Parathyroid adenoma (tissue), 2 donors: ENCODE data around the gene ADARB2.

ENCODE experiments used
- H2AFZ ChIP-seq: fragments of 300-600 bp; sonication (generic); one replicate; pipeline ENCODE4 v1.7.0; 2017; ENCODE audit warnings: antibody characterized with exemption, mild to moderate bottlenecking
- H3K27ac ChIP-seq: fragments of 300-600 bp; sonication (generic); one replicate; pipeline ENCODE4 v1.7.0; 2017
- H3K27me3 ChIP-seq: fragments of 300-600 bp; sonication (generic); one replicate; pipeline ENCODE4 v1.7.0; 2017; ENCODE audit warnings: low read length; ENCODE audit not compliant: control insufficient read depth, insufficient read depth
- H3K36me3 ChIP-seq: fragments of 300-600 bp; sonication (generic); one replicate; pipeline ENCODE4 v1.7.0; 2017; ENCODE audit warnings: low read length; ENCODE audit not compliant: control insufficient read depth, insufficient read depth
- H3K4me1 ChIP-seq: fragments of 300-600 bp; sonication (generic); one replicate; pipeline ENCODE4 v1.7.0; 2017; ENCODE audit warnings: control low read depth
- H3K4me2 ChIP-seq: fragments of 300-600 bp; sonication (generic); one replicate; pipeline ENCODE4 v1.7.0; 2017; ENCODE audit warnings: low read length
- H3K4me3 ChIP-seq: fragments of 300-600 bp; sonication (generic); one replicate; pipeline ENCODE4 v1.7.0; 2017; ENCODE audit warnings: low read depth, low read length
- H3K79me2 ChIP-seq: fragments of 300-600 bp; sonication (generic); one replicate; pipeline ENCODE4 v1.7.0; 2017; ENCODE audit warnings: control low read depth
- H3K9ac ChIP-seq: fragments of 300-600 bp; sonication (generic); one replicate; pipeline ENCODE4 v1.7.0; 2017; ENCODE audit warnings: mild to moderate bottlenecking
- H3K9me3 ChIP-seq: fragments of 300-600 bp; sonication (generic); one replicate; pipeline ENCODE4 v1.7.0; 2017; ENCODE audit warnings: low read length; ENCODE audit not compliant: control insufficient read depth
- TF ChIP-seq, protein P1 (sequence below): fragments of 300-600 bp; sonication (generic); IDR thresholded peaks from one replicate; pipeline ENCODE4 v1.7.0; 2017; ENCODE audit warnings: antibody characterized with exemption, mild to moderate bottlenecking
- donor health status: primary hyperparathyroidism.

ADARB2 gene

DNA sequence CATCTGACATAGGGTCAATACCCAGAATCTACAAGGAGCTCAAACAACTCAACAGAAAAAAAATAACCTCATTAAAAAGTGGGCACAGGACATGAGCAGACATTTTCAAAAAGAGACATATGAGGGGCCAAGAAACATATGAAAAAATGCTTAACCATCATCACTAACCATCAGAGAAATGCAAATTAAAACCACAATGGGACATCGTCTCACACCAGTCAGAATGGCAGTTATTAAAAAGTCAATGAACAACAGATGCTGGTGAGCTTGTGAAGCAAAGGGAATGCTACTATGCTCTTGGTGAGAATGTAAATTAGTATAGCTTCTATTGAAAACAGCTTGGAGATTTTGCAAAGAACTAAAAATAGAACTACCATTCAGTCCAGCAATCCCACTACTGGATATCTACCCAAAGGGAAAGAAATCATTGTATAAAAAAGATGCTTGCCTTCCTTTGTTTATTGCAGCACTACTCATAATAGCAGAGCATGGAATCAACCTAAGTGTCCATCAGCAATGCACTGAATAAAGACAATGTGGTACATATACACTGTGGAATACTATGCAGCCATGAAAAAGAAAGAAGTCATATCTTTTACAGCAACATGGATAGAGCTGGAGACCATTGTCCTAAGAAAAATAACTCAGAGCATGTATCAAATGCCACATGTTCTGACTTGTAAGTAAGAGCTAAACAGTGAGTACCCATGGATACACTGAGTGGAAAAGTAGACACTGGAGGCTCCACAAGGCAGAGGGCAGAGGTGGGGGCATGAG is 139.8 kb downstream of the ADARB2 start:
- TF ChIP-seq, protein P1, sequence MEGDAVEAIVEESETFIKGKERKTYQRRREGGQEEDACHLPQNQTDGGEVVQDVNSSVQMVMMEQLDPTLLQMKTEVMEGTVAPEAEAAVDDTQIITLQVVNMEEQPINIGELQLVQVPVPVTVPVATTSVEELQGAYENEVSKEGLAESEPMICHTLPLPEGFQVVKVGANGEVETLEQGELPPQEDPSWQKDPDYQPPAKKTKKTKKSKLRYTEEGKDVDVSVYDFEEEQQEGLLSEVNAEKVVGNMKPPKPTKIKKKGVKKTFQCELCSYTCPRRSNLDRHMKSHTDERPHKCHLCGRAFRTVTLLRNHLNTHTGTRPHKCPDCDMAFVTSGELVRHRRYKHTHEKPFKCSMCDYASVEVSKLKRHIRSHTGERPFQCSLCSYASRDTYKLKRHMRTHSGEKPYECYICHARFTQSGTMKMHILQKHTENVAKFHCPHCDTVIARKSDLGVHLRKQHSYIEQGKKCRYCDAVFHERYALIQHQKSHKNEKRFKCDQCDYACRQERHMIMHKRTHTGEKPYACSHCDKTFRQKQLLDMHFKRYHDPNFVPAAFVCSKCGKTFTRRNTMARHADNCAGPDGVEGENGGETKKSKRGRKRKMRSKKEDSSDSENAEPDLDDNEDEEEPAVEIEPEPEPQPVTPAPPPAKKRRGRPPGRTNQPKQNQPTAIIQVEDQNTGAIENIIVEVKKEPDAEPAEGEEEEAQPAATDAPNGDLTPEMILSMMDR = no peak
- Histone ChIP-seq H3K4me1 (no peaks in the 10 kb centered on the region), H2AFZ (no peak overlapping the region), H3K4me3 (no peak overlapping the region), H3K9ac (no peak overlapping the region), H3K36me3 (no peaks in the 10 kb centered on the region), H3K27me3 (no peaks in the 10 kb centered on the region), H3K27ac (no peak overlapping the region), H3K4me2 (no peak overlapping the region), H3K9me3 (no peaks in the 10 kb centered on the region), H3K79me2 (no peaks in the 10 kb centered on the region)

DNA sequence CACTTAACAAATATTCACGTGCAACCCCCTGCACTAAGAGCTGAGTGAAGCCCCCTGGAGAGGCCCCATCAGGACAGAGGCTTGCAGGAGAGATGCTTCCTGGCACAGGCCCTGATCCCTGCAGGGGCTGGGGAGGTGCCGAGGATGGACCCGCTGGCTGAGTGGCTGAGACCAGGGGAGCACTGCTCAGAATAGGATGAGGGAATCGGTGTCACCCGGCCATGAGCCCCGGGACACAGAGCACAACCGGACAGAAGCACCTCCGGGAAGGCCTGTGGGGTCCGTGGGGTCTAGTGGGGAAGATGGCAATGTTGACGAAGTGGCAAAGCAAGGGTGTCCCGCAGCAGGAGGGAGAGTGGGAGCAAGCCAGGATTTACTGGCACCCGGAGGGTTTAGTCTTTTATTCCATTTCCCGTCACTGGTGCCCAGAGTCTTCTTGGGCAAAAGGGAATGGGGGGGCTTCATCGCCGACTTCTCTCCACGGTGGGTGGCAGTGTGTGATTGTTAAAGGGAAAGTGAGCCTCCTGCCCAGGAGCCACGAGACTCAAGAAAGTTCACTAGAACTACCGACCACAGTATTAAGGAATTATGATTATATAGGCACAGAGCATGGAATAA is 140.7 kb downstream of the ADARB2 start:
- no peak overlapping the region for H3K4me2 ChIP-seq
- no peaks in the 10 kb centered on the region for H3K9me3 ChIP-seq
- H3K27ac ChIP-seq = no peak overlapping the region
- H2AFZ ChIP-seq = no peak overlapping the region
- H3K9ac ChIP-seq = no peak overlapping the region
- no peaks in the 10 kb centered on the region for H3K79me2 ChIP-seq
- no peaks in the 10 kb centered on the region for H3K4me1 ChIP-seq
- no peaks in the 10 kb centered on the region for H3K27me3 ChIP-seq
- TF ChIP-seq, protein P1 = no peak
- no peaks in the 10 kb centered on the region for H3K36me3 ChIP-seq
- no peak overlapping the region for H3K4me3 ChIP-seq

DNA sequence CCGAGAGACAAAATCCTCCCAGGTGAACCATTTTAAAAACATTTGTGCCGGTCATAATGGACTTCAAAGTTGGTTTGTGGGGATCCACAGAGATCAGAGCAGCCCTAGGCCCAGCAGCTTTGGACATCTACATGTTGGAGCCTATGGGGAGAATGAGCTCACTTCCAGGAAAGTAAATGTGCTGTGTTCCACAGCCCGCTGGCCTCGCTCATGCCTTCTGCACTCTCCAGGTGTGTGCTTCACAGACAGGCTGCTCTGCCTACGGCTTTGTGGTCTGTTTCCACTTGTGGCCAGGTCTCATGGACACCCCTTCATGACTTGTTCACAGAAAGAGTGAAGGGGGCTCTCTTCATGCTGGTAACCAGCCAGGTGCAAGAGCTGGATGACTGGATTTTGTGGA is 141.6 kb downstream of the ADARB2 start:
- H3K4me2 ChIP-seq = no peak overlapping the region
- no peaks in the 10 kb centered on the region for H3K4me1 ChIP-seq
- H2AFZ ChIP-seq = no peak overlapping the region
- TF ChIP-seq, protein P1 = no peak
- H3K79me2 ChIP-seq = no peaks in the 10 kb centered on the region
- no peaks in the 10 kb centered on the region for H3K9me3 ChIP-seq
- no peaks in the 10 kb centered on the region for H3K27me3 ChIP-seq
- H3K27ac ChIP-seq = no peak overlapping the region
- H3K9ac ChIP-seq = no peak overlapping the region
- no peaks in the 10 kb centered on the region for H3K36me3 ChIP-seq
- no peak overlapping the region for H3K4me3 ChIP-seq

DNA sequence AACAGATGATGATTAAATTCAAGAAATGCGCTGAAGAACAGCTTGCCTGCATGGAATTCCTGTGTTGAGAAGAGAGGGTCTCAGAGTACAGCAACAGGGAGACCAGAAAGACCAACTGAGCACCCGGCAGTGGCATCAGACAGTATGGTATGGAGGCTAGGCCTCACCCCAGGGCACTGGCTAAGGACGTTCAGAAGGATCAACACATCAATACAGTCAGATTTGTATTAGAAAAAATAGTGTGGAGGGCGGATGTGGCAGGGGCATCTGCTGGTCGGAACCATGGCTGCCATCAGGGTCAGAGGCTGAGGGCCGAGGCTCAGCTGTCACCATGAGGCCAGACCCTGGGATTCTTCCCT is 142.1 kb downstream of the ADARB2 start:
- Histone ChIP-seq H3K36me3 (no peaks in the 10 kb centered on the region), H3K9me3 (no peaks in the 10 kb centered on the region), H3K4me3 (no peak overlapping the region), H2AFZ (no peak overlapping the region), H3K9ac (no peak overlapping the region), H3K79me2 (no peaks in the 10 kb centered on the region), H3K4me1 (no peaks in the 10 kb centered on the region), H3K27me3 (no peaks in the 10 kb centered on the region), H3K27ac (no peak overlapping the region), H3K4me2 (no peak overlapping the region)
- TF ChIP-seq, protein P1 = no peak
